Measurements from ENCODE around the gene SLC8A1. TPM values are rescaled to one million over a fixed set of nuclear protein-coding genes. Genes with fewer than 3 reads are reported as not detected.

Gene SLC8A1
- total and polyA plus RNA-seq, 2 donors: 26.9 to 280 TPM

DNA sequence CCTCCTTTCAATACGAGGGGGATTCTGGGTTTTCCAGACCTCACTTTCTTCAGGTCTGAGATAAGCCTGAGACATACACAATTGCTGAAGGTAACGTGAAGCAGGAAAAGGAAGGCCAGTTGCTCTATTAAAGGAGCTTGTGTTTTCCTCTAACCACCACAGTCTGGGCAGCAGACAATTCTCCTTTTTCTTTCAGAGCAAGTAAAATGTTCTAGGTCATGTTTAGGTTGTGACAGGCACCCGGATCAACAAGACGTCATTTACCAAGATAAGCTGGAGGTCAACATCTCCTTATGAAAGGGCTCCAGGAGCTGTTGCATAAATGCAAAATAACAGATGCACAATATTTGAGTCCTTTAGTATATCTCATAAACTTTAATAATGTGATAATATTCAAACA is 148.1 kb downstream of the SLC8A1 start:
- Histone ChIP-seq H3K27ac (ENCODE audit: low read depth) (no peak overlapping the region), H3K4me3 (ENCODE audit: low read depth, low read length) (no peak overlapping the region), H3K4me1 (ENCODE audit: insufficient read depth) (no peaks in the 10 kb centered on the region), H3K36me3 (ENCODE audit: insufficient read depth) (no peaks in the 10 kb centered on the region)
- no peak for DNase-seq (ENCODE audit: extremely low spot score)
- 74% methylated on average over 4 of the region's 4 CpGs for WGBS

- no peaks in the 10 kb centered on the region for H3K4me1 ChIP-seq (ENCODE audit: insufficient read depth)
- 81% methylated on average over 2 of the region's 2 CpGs for WGBS
- H3K4me3 ChIP-seq (ENCODE audit: low read depth, low read length): no peak overlapping the region
- H3K27ac ChIP-seq (ENCODE audit: low read depth): no peak overlapping the region
- no peak for DNase-seq (ENCODE audit: extremely low spot score)
- H3K36me3 ChIP-seq (ENCODE audit: insufficient read depth): no peaks in the 10 kb centered on the region
Observed at GRCh38 chr2:40302751-40303325, 149.1 kb downstream of the SLC8A1 start.

DNA sequence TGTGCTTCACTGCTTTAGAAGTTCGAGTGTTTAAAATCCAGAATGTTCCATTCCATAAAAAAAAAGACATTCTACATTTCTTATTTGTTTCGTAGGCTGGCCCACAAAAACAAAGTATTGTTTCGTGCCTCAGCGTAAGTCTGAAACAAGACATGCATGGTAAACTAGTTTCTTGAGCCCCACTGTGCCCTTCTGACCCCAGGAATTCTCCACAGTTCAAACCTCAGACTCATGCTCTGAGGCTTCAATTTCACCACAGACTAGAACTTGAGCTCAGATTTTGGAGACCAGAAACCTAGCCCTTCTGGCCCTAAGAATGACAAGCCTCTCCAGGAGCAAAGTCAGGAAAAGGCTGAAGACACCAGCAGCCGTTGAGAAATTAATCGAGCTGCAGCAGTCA is 151.5 kb downstream of the SLC8A1 start:
- Histone ChIP-seq H3K4me1 (ENCODE audit: insufficient read depth) (no peaks in the 10 kb centered on the region), H3K27ac (ENCODE audit: low read depth) (no peak overlapping the region), H3K4me3 (ENCODE audit: low read depth, low read length) (no peak overlapping the region), H3K36me3 (ENCODE audit: insufficient read depth) (no peaks in the 10 kb centered on the region)
- DNase-seq (ENCODE audit: extremely low spot score): no peak
- 80% methylated on average over 6 of the region's 6 CpGs for WGBS

DNA sequence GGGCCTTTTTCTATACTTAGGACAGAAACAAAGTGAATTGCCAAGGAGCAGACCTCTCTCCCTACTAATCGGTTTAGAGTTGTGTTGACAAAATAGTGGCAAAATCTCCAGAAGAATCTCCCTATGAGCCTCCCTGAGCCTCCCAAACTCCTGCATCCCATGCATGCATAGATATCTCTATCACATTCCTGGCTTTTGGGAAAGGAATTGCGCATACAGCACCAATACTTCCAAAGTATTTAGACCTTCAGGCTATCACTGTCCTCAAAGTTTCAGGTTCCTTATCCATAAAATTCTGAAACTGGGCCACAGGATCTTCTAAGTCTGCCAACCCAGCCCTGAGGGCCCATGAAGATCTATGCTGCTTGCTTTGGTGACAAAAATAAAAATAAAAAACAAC is 152.1 kb downstream of the SLC8A1 start:
- WGBS: 90% methylated on average over 2 of the region's 2 CpGs

DNA sequence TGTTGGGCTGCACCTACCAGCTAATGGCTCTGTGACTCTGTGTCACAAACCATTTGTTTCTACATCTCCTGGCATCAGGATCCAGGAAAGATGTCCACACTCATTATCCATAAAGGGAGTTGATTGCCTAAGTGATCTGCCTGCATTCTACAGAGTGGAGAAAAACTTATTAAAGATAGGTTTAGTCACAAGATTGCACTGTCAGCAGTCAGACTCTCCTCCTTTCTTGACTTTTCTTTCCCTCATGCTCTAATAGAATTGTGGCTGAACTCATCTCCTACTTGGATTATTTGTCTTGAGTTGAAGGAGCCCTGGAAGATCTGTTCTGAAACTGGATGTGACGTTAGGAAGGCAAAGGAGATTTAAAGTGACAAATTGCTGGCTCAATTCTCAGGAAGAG is 152.7 kb downstream of the SLC8A1 start:
- 78% methylated on average over 1 of the region's 1 CpG for WGBS
- no peak overlapping the region for H3K4me3 ChIP-seq (ENCODE audit: low read depth, low read length)
- H3K27ac ChIP-seq (ENCODE audit: low read depth): no peak overlapping the region
- DNase-seq (ENCODE audit: extremely low spot score): no peak
- no peaks in the 10 kb centered on the region for H3K4me1 ChIP-seq (ENCODE audit: insufficient read depth)
- no peaks in the 10 kb centered on the region for H3K36me3 ChIP-seq (ENCODE audit: insufficient read depth)

More for the DNA sequence above, 152.1 kb downstream of the SLC8A1 start:
- no peak for DNase-seq (ENCODE audit: extremely low spot score)
- H3K36me3 ChIP-seq (ENCODE audit: insufficient read depth): no peaks in the 10 kb centered on the region
- H3K27ac ChIP-seq (ENCODE audit: low read depth): no peak overlapping the region
- H3K4me3 ChIP-seq (ENCODE audit: low read depth, low read length): no peak overlapping the region
- H3K4me1 ChIP-seq (ENCODE audit: insufficient read depth): no peaks in the 10 kb centered on the region

GRCh38 chr2:40298026-40298425 is 153.9 kb downstream of the SLC8A1 start:
- Histone ChIP-seq H3K4me1 (ENCODE audit: insufficient read depth) (no peaks in the 10 kb centered on the region), H3K27ac (ENCODE audit: low read depth) (no peak overlapping the region), H3K36me3 (ENCODE audit: insufficient read depth) (no peaks in the 10 kb centered on the region), H3K4me3 (ENCODE audit: low read depth, low read length) (no peak overlapping the region)
- 98% methylated on average over 3 of the region's 3 CpGs for WGBS
- DNase-seq (ENCODE audit: extremely low spot score): no peak

GRCh38 chr2:40292291-40292690 is 159.6 kb downstream of the SLC8A1 start:
- no peaks in the 10 kb centered on the region for H3K36me3 ChIP-seq (ENCODE audit: insufficient read depth)
- no peak overlapping the region for H3K27ac ChIP-seq (ENCODE audit: low read depth)
- WGBS: 99% methylated on average over 1 of the region's 1 CpG
- no peaks in the 10 kb centered on the region for H3K4me1 ChIP-seq (ENCODE audit: insufficient read depth)
- no peak for DNase-seq (ENCODE audit: extremely low spot score)
- H3K4me3 ChIP-seq (ENCODE audit: low read depth, low read length): no peak overlapping the region

DNA sequence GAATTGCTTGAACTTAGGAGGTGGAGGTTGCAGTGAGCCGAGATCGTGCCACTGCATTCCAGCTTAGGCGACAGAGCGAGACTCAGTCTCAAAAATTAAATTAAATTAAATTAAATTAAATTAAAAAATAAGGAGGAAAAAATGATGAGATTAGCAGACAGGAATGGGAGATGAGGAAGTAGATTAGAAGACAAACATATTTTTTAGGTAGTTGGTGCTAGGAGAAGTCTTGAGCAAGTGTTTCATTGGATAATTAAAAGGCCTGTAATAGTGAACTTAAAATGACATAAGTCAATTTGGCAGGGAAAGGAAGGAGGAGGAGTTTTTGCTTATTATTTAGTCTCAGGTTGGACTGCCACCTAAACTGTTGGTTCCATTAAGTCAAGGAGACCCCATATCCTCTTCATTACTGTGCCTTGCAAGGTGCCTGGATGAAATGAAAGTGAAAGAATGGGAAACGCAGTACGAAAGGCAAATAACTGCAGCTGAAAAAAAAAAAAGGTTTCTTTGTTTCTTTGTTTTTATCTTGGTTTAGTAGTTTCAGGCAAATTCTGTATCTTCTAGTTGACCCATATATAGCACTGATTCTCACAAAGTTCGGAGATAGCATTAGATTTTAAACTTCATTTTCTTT is 162.0 kb downstream of the SLC8A1 start:
- DNase-seq (ENCODE audit: extremely low spot score): no peak
- Histone ChIP-seq H3K27ac (ENCODE audit: low read depth) (no peak overlapping the region), H3K4me1 (ENCODE audit: insufficient read depth) (no peaks in the 10 kb centered on the region), H3K36me3 (ENCODE audit: insufficient read depth) (no peaks in the 10 kb centered on the region), H3K4me3 (ENCODE audit: low read depth, low read length) (no peak overlapping the region)
- WGBS: 95% methylated on average over 7 of the region's 7 CpGs

DNA sequence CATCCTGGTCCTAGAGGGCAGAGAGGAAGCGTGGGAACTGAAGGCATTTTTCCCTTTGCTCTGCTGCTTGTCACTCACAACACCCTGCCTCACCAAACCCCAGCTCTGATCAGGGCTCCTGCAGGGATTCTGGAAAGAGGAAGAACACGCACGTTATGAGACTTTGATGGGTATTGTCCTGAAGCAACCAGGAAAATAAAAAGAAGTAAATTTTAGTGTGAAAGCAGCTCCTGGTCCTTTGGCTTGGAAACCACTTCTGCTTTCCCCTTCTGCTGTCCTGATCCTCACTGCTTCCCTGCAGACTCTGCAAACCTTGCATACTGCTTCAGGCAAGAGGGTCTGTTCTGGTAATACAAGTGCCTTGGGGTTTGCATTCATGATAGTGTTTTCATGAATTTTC is 164.1 kb downstream of the SLC8A1 start:
- Histone ChIP-seq H3K36me3 (ENCODE audit: insufficient read depth) (no peaks in the 10 kb centered on the region), H3K4me1 (ENCODE audit: insufficient read depth) (no peaks in the 10 kb centered on the region), H3K4me3 (ENCODE audit: low read depth, low read length) (no peak overlapping the region), H3K27ac (ENCODE audit: low read depth) (no peak overlapping the region)
- no peak for DNase-seq (ENCODE audit: extremely low spot score)
- 70% methylated on average over 3 of the region's 3 CpGs for WGBS

GRCh38 chr2:40287195-40287594 is 164.7 kb downstream of the SLC8A1 start:
- Histone ChIP-seq H3K36me3 (ENCODE audit: insufficient read depth) (no peaks in the 10 kb centered on the region), H3K4me1 (ENCODE audit: insufficient read depth) (no peaks in the 10 kb centered on the region), H3K4me3 (ENCODE audit: low read depth, low read length) (no peak overlapping the region), H3K27ac (ENCODE audit: low read depth) (no peak overlapping the region)
- WGBS: 56% methylated on average over 2 of the region's 2 CpGs
- DNase-seq (ENCODE audit: extremely low spot score): no peak

GRCh38 chr2:40286721-40287120 is 165.2 kb downstream of the SLC8A1 start:
- no peak for DNase-seq (ENCODE audit: extremely low spot score)
- WGBS: 90% methylated on average over 3 of the region's 3 CpGs
- Histone ChIP-seq H3K4me1 (ENCODE audit: insufficient read depth) (no peaks in the 10 kb centered on the region), H3K27ac (ENCODE audit: low read depth) (no peak overlapping the region), H3K4me3 (ENCODE audit: low read depth, low read length) (no peak overlapping the region), H3K36me3 (ENCODE audit: insufficient read depth) (no peaks in the 10 kb centered on the region)

DNA sequence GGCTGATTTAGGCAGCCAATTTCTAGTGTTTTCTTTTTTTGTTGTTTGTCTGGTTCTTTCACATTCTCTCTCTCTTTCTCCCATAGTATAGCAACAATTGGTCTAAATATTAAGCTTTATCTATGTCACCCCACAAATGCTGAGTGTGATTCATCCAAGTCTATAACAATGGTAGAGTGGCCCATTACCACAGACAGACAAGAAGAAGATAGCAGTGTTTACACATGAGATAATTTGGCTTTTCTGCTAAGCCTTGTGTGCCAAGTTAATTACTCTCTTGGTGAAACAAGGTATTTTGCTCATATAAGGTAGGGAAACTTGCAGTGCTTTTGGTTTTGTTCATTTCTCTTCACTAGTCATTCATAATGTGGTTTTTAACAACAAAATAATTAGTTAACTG is 166.5 kb downstream of the SLC8A1 start:
- no peaks in the 10 kb centered on the region for H3K4me1 ChIP-seq (ENCODE audit: insufficient read depth)
- no peaks in the 10 kb centered on the region for H3K36me3 ChIP-seq (ENCODE audit: insufficient read depth)
- H3K27ac ChIP-seq (ENCODE audit: low read depth): no peak overlapping the region
- no peak for DNase-seq (ENCODE audit: extremely low spot score)
- H3K4me3 ChIP-seq (ENCODE audit: low read depth, low read length): no peak overlapping the region

- 84% methylated on average over 1 of the region's 1 CpG for WGBS
Observed at GRCh38 chr2:40284797-40285196, 167.1 kb downstream of the SLC8A1 start.

GRCh38 chr2:40283111-40283909 is 168.6 kb downstream of the SLC8A1 start:
- H3K4me1 ChIP-seq (ENCODE audit: insufficient read depth): no peaks in the 10 kb centered on the region
- no peak overlapping the region for H3K4me3 ChIP-seq (ENCODE audit: low read depth, low read length)
- WGBS: 56% methylated on average over 7 of the region's 7 CpGs
- DNase-seq (ENCODE audit: extremely low spot score): no peak
- H3K36me3 ChIP-seq (ENCODE audit: insufficient read depth): no peaks in the 10 kb centered on the region
- no peak overlapping the region for H3K27ac ChIP-seq (ENCODE audit: low read depth)

More at GRCh38 chr2:40284797-40285196, 167.1 kb downstream of the SLC8A1 start:
- no peak overlapping the region for H3K4me3 ChIP-seq (ENCODE audit: low read depth, low read length)
- H3K36me3 ChIP-seq (ENCODE audit: insufficient read depth): no peaks in the 10 kb centered on the region
- no peak for DNase-seq (ENCODE audit: extremely low spot score)
- no peak overlapping the region for H3K27ac ChIP-seq (ENCODE audit: low read depth)
- H3K4me1 ChIP-seq (ENCODE audit: insufficient read depth): no peaks in the 10 kb centered on the region

All from urinary bladder (tissue), 4 donors.